Suppressor macrophage (primary cell): ENCODE measurements around the gene UBAC2.
"Not testable (repeated sequence)": the region's sequence is repeated elsewhere in the genome, so short reads cannot be mapped to it uniquely, and the experiment has no call there.

Experiments used
- DNase-seq, 4 experiments: peaks; one replicate each; pipeline ENCODE4 v3.0.0-alpha.2; 2020 to 2022

The UBAC2 gene

DNA sequence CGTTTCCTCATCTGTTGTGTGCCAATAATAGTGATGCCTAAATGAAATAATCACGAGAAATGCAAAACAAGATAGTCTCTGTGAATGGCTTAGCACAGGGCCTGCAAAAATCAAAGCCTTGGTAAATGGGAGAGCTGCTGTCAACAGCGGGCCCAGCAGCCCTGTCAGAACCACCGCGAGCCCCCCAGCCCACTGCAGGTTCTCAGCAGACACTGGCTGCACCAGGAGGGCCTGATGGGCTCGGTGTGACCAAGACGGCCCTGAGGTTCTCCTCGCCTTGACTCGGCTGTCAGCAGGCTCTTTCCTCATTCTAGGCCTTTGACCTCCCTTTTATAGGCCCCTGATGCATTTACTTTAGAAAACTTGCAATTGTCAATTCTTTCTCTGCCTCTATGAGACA lies 197.4 kb downstream of the UBAC2 start:
- no peak for DNase-seq

DNA sequence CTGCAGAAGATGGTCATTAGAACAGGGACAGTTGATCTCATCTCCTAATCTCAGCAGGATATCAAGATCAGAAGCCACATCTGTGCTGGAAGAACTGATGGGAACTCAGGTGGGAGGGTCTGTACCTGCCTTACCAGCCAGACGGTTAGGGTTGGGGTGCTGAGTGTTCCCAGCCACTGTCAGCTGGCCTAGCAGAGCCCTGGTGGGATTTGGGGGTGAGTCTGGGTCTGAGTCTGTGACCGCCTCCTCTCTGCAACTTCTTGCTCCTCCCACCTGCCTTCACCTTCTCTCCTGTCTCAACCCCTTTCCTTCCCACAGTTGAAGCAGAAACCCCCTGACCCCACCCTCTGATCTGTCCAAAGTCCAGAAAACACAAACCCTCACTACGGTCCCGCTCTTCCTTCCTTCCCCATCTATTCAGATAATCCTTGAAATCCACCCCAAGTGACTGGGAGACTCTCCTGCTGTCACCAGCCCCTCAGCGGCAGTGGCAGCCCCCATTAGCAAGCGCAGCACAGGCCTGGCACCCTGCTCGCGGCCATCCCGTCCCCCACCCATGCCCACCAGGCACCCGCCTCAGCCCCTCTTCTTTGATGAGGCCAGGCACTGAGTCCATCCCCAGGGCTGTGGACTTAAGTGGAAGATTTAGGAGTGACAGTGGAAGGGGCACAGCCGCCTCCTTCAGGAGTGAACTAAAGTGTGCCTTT lies 198.4 kb downstream of the UBAC2 start:
- no peak for DNase-seq

DNA sequence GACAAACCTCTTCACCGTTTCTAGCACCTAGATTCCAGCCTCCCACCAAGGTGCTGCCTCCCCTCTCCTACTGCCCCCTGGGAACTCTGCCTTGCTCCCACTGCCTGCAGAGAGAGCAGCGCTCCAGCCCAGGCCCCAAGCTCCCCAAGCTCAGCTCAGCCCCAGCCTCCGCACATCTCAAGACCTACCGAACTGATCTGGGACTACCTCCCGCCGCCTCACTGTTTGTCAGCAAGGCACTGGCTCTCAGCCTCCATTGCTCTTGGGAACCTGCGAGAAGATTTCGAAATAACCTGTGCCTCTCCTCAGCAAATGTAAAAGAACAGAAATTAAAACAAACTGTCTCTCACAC lies 198.9 kb downstream of the UBAC2 start:
- DNase-seq = no peak

DNA sequence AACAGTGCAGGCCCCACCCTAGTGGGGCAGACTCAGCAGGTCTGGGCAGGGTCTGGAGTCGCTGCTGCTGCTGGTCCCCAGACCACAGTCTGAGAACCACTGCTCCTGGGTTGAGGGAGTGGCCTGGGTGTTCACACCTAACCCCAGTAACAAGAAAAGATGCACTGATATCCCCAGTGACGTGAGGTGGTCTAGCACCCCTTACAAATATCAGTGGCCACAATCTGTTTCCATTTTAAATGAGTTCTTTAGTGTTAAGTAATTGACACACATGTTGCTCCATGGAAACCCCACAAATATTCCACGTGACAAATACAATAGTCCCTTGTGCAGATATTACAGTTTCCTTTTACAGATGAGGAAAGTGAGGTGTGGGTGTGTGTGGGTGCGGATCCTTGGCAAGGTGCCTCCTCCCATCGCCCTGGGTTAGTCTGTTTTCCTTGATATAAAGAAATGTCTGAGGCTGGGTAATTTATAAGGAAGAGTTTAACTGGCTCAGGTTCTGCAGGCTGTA lies 202.9 kb downstream of the UBAC2 start:
- DNase-seq = peak in 3 of 4 experiments; percentile 31 to 50 (median 41)

DNA sequence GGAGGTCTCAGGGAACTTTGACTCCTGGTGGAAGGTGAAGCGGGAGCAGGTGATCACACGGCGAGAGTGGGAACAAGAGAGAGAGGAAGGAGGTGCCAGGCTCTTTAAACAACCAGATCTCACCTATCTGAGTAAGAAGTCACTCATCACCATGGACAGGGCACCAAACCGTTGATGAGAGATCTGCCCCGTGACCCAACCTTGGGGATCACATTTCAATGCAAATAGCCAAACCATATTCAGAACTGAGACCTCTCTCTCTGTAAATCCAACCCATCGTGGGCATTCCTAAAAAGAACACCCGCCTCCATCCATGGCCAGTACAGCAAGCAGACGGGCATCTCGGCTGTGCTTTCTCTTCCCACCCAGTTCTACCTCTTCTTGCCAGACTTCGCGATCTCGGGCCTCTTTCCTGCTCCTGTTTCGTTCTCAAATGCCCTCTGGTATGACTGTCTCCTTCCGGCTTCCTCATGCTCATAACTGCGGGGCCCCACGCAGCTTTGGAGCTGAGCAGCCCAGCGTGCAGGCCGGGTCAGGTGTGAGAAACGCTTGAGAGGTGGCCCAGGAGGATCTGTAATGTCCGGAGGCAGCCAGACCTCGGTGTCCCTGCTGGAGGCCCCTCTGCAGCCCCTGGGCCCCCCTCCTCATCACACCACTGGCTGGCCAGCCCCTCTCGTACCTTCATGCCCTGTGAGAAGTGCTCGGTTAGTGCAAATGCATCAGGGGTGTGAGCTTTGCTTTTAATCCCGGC lies 203.5 kb downstream of the UBAC2 start:
- no peak for DNase-seq

DNA sequence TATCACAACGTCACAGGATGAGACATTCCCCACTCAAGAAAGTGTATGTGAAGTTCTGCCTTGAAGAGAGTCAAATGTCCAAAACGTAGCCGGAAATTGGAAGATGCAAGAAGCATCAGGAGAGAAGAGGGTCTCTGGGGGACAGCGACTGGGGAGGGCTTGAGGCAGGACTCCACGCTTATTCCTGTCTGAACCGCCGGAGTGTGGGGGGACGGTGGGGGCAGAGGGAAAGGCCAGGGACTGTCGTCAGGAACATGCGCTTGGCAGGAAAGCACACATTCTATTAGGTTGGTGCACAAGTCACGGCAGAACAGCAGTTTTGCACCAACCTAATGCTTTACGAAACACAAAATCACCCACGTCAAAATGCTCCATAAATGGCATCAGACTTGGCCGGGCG lies 205.3 kb downstream of the UBAC2 start:
- DNase-seq = no peak

DNA sequence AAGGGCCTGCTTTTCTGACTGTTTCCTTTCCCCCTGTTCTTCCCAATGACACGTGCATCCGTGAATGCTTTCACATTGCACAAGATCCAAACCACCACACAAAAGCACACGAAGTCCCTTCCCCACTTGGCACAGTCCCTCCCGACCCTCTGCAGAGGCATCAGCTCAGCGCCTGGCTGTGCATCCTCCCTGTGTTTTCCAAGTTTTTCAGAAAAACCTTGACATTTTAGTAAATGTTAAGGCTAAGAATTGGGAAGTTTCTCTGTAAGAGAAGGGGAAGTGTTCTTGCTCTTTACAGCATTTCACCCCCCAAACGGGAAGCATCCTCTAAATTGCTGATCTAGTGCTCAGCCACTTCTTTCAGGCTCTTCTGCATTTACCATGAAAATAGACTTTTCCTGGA lies 206.1 kb downstream of the UBAC2 start:
- peak; percentile 74 to 91 (median 84) for DNase-seq

DNA sequence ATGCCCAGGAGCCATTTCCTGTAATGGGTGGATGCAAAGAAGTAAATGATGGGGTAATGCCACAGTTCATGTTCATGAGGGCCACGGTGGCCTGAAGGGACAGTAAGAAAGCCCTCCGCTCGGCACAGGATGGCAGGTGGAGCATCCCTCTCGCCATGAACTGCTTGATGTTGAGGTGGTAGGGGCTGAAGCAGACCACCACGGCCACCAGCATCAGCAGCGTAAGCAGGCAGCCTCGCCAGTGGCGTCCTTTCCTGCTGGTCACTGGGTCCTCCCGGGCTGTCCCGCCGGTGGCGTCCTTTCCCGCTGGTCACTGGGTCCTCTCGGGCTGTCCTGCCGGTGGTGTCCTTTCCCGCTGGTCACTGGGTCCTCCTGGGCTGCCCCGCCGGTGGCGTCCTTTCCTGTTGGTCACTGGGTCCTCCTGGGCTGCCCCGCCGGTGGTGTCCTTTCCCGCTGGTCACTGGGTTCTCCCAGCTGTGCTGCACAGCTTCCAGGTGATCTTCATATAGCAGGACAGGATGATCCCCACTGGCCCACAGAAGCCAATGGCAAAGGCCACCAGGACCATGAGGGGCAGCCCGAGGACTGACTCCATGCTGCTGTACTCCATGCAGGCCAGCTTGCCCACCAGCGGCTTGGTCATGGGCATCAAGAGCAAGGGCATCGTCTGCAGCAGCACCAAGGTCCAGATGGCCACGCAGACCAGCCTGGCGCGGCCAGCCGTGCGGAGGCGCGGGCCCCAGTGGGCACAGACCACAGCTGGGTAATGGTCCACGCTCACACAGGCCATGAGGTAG lies 207.4 kb downstream of the UBAC2 start:
- DNase-seq = no peak

DNA sequence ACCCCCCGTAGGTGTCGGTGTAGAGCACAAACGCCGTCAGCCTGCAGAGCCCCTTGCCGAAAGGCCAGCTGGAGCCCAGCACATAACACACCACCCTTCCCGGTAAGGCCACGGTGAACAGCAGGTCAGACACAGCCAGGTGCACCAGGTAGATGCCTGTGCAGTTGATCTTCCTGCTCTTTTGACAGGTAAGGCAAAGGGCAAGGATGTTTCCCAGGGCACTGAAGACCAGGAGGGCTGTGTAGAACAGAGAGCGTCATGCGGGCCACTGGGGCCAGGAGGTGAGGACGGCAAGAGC lies 208.0 kb downstream of the UBAC2 start:
- DNase-seq = no peak

DNA sequence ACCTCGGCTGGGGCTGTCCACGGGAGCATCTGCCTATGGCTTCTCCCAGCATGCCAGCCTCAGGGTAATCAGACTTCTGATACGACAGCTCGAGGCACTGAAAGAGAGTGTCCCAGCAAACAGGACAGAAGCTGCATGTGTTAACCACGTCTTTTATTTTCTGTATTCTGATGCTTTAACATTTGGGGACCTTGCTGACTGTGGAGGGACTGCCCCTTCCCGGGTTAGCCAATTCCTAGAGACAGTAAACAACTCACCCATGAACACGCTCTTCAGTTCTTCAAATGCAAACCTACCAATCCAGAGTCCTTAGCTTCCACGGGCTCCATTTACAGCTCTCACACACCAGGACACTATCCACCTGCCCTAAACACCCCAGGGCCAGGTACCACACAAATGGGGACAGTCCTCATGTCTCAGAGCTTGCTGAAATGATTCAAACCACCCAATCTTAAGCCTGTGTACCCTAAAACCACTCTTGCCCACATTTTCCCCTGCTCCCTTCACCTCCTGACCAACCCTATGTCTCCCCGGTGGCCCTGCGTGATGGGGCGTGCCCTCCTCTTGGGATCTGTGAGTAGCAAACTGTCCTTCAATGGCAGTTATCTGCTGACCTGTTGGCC lies 208.9 kb downstream of the UBAC2 start:
- DNase-seq = not testable (repeated sequence)

DNA sequence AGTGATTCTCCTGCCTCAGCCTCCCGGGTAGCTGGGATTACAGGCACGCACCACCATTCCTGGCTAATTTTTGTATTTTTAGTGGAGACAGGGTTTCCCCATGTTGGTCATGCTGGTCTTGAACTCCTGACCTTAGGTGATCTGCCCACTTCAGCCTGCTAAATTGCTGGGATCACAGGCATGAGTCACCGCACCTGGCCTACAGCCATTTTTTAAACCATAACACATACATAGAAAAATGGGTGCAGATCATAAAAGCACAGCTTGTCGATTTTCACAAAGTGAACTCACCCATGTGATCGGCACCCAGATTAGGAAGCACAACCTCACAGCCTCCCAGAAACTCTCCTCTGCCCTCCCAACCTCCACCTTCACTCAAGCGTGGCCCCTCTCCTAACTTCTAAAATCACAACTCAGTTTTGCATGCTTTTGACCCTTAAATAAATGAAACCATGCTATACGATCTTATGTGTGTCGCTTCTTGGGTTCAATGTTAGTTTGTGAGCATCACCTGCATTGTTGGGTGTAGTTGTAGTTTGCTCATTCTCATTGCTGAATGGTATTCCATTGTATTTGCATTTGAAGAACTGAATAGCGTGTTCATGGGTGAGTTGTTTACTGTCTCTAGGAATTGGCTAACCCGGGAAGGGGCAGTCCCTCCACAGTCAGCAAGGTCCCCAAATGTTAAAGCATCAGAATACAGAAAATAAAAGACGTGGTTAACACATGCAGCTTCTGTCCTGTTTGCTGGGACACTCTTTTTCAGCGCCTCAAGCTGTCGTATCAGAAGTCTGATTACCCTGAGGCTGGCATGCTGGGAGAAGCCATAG lies 210.2 kb downstream of the UBAC2 start:
- not testable (repeated sequence) for DNase-seq

DNA sequence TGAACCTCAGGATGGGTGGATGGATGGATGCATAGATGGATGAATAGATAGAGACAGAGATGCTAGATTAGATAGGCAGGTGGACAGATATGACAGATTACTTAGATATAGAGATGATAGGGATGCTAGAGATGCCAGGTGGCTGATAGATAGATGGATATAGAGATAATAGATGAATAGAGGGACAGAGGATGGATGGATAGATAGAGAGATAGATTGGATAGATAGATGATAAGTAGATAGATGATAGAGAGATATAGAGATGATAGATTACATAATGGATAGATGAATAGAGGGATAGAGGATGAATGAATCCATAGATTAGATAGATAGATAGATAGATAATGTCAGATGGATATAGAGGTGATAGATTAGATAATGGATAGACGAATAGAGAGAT lies 212.2 kb downstream of the UBAC2 start:
- no peak for DNase-seq

DNA sequence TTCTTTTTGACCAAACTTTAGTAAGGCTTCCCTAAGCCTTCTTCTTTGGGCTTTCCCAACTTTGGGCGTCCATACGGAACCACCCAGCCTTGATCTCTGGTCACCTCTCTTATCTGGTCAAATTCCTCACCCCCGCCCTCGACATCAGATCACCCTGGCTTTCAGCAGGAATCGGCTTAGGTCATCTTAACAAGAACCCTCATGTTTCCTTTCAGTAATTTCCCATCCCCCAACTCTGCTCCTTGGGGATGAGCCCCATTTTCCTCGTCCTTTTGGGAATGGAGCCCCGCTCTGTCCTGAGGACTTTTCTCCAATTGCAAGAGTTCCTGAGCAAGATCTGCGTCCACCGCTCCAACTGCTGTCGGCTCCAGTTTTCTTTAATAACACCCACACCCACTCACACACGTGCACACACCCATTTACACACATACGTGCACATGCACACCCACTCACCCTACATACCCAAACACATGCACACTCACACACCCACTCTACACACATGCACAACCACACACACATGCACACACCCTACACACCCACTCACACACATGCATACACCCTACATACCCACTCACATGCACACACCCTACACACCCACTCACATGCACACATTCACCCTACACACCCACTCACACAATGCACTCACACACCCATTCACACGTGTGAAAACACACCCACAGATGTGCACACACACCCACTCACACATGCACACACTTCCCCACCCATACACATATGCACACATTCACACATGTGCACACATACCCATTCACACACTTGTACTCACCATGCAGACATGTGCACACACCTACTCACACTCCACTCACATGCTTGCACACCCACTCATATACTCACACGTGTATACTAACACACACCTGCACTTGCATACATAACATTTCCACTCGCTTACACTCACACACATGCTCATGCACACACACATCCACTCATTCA lies 213.7 kb downstream of the UBAC2 start:
- no peak for DNase-seq

DNA sequence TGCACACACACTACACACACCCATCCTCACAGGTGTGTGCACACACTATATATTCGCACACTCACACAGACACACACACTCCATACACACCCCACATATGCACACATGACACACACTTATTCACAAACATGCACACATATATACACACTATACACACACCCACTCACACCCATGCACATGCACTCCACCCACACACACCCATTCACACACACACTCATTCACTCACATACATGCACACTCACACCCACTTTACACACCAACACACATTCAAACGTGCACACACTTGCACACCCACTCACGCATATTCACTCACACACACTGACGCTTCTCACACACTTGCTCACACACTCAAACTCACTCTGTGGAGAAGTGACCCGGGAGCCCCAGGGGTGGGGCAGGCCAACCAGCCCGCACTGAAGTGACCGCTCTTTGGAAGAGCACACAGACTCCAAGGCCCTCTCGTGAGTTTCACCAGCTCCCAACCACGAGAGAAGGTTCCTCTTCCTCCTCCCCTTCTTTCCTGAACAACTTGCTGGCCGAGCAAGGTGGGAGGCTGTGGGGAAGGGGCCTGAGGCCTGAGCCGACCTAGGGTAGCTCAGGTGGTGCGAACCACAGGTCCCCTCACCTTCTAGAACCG lies 214.5 kb downstream of the UBAC2 start:
- peak; percentile 71 to 85 (median 80) for DNase-seq

DNA sequence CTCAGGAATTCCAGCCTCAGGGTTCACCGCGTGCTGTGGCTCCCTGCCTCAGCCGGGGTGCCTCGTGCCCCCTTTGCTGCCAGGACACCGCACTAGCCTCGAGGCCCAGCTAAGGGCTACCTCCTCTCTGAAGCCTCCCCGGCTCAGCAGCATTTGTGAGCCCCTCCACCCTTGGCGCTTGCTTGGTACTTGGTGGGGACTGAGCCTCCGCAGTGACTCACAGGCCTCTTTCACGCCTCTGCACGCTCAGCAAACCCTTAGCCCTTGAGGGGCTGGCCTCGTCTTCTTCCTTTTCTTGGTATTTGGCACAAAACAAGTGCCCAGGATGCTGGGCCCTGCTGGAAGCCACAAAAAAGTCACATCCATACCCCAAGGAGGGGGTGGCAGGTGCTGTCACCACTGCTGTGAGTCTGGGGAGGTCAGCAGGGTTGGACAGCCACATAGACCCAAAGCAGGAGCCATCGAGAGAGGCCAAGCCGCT lies 215.2 kb downstream of the UBAC2 start:
- peak; percentile 79 to 89 (median 84) for DNase-seq

DNA sequence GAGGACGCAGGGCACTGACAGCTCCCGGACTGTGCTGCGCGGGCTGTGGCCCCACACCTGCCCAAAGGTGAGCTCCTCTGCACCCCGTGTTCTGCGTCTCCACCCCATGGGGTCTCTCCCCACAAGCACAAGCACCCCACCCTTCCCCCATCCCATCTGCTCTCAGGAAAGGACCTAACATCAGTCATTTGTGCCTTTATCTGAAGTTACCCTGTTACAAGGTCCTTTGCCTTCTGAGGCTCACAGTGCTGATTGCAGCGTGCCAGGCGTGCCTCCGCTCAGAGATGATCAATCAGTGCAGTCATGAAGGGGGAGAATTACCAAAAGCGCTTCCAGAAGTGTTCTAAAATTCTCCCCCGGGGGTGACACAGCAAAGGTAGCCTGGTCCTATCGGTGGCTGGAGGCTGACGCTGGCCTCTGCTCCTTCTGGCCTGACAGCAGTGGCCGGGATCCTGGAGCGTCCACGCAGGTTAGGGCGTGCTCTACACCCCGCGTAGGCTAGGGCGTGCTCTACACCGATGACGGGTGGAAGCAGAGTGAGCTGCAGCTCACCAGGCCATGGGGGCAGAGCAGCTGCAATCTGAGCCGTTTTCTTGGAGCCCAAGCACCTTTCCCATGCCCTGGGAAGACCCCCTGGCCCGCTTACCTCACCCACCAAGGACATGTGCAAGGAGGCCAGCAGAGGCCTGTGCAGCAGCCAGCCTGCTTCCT lies 215.9 kb downstream of the UBAC2 start:
- no peak for DNase-seq

DNA sequence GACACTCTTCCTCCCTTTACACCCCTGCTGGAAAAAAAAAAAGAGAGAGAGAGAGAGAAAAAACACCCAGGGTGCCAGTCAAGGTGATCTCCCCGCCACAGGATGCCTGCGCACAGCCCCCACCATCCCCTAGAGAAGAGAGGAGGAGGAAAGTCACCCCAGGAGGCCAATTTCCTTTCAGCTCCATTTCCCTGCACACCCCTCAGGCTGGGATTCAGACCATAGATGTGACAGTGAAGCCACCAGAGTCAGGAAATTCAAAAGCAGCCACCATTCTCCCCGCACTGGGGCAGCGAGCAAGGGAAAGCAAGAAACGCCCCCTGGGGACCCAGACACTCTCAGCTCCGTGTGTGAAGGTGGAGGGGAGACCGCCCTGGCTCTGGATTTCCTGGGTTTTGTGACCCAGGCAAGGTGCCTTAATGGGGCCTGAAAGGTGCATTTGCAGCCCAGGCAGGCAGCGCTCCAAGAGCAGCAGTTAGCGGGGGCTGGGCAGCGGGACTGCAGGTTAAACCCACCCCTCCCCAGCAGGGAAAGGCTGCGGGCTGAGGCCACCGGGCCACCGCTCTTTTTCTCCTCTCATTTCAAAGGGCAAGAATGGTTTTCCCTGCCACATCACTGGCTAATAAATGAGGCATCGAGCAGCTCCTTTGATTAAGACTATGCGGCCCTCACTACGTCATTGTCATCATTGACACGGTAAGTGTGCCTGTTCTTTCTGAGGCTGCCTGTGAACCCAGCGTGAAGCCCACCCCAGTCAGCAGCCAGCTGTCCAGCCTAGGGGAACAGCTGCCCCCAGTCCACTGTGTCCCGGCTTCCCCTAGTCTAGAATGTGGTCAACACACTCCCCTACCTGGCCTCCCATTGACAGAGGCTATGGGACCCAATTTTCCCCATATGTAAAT lies 216.8 kb downstream of the UBAC2 start:
- no peak for DNase-seq

DNA sequence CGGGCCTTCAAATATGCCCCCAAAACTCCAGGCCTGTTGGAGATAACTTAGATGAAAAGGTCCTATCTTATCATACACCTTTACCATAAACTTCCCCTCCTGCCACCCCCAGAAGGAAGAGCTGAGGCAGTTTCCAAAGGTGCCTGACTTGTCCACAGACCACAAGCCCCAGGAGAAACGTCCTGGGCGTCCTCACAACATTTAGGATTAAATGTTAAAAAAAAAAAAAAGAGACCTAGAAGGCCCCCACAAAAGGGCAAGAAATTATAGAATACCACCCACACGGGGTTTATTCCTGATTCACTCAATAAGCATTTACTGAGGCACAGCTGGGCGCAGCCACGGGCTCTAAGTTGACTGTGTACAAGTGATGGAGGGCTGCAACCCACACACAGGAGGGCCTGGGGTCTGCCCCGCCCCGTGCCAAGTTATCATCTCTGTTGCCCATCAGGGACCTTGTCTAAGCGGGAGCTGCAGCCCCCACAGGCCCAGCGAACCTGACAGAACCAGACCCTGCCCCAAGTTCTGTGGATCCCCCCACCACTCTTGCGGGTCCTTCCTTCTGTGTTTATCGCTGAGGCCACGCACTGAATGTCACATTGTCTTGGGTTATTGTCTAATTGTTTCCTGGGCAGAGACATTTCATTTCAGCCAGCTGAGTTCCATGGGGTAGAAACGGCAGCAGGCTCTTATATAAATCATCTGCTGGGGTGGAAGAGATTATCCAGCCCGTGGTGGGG lies 217.6 kb downstream of the UBAC2 start:
- DNase-seq = no peak
